Activated CD8-positive, alpha-beta memory T cell treated with anti-CD3 and anti-CD28 coated beads for 36 hours (primary cell): Measurements from ENCODE around the gene CMTM5. TPM values are rescaled to one million over a fixed set of nuclear protein-coding genes. Genes with fewer than 3 reads are reported as not detected.

Experiments used
- CTCF ChIA-PET: fragments of 350-600 bp; sonication (Branson Sonifier 250); formaldehyde crosslinking; loops from one replicate; lab custom pipeline; 2021; ENCODE audit warnings: antibody characterized with exemption; lab: Charles Lee
- POLR2A ChIA-PET: fragments of 350-600 bp; sonication (Branson Sonifier 250); formaldehyde crosslinking; loops from one replicate; lab custom pipeline; 2021; ENCODE audit warnings: antibody characterized with exemption; lab: Charles Lee
- total RNA-seq, 2 experiments: library from RNA; stranded (reverse); gene quantifications; one replicate each; pipeline ENCODE4 v1.2.3, GENCODE V29; 2021

The CMTM5 gene, protein sequence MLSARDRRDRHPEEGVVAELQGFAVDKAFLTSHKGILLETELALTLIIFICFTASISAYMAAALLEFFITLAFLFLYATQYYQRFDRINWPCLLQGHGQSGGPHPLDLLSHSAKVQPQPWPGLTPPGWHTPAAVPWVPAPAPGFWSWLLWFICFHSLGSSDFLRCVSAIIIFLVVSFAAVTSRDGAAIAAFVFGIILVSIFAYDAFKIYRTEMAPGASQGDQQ
- total RNA-seq = not detected

DNA sequence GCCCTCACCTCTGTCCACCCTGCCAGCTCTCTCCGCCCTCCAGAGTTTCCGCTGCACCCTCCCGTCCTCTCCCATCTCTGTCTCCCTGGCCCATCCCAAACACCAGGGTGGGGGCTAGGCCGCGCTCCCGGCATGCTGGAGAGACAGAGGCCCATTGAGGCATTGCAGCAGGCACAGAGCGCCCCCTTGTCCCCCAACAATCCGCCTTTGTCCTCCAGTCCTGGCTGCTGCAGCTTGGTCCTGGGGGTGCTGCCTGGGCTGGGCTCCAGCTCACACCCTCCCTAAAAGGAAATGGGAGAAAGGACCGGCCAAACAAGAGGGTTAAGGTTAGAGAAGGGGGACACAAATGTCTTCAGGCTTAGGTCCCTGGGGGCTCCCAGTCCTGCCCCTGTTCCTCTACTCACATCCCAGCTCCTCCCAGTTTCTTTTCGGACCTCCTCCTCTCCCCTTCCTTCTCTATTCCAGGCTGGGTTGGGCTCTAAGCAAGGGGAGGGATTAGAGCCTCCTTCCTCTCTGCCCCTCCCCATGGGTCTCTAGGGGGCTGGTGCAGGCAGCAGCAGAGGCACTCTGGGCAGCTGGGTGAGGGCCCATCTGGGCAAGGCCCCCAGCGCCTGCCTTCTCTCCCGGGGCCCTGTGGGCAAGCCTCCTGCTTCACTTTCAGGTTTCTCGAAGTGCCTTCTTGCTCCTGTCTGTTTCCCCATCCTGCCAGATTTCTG, at the start of gene CMTM5:
CMTM5 (plus strand) TSS at position 565 of the 716 bp plus-strand sequence. CDS start 206 bp downstream, outside the sequence.
- ChIA-PET CTCF (interaction anchor here (1.6 kb wide), 1 partner anchor 134 kb away, joined by 4 read pairs; no protein-coding TSS in a partner anchor), POLR2A (no interaction called here)

DNA sequence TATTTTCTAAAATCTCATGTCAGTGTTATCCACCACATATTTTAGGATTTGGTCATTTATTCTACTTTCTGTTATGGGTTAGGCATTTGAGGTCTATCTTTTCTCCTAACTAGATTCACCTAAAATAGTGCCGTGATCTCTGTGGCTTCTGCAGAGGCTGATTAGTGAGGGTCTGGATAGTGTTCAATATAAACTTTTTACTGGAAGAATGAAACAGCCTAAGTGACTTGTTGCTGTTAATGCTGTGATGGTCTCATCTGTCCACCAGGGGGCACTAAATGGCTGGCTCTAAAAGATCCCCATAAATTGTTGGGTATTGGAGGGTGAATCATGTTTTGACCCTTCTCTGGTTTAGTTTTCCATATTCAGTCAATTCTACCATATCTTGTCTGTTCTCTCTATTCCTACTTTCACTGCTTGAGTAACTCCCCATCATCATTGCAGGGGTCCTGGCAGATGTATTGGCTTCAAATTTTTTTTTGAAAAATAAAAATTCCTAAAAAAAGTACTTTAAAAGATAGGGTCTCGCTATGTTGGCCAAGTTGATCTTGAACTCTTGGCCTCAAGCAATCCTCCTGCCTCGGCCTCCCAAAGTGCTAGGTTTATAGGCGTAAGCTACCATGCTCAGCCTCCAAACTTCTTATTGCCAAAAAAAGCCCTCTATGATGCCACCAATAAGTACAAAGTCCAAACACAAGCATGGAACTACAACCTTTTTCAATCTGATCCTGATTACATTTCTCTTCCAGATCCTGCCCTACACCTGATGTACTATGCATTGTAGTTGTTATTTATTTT, 48.7 kb upstream of the CMTM5 start:
- ChIA-PET CTCF (interaction anchor here (1.0 to 6.8 kb wide), 2 partner anchors 52 to 54 kb away, joined by 3 to 40 read pairs; no protein-coding TSS in a partner anchor), POLR2A (no interaction called here)

DNA sequence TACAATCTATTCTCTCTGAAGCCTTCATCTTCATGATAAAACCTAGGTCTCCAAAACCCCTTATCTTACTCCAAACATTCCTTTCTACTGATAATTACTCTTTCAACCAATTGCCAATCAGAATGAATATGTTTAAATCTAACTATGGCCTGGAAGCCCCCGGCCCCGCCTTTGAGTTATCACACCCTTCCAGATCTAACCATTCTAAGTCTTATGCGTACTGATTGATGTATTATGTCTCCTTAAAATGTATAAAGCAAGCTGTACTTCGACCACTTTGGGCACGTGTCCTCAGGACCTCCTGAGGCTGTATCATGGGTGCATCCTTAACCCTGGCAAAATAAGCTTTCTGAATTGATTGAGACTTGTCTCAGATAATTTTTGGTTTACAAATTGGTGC, 41.2 kb upstream of the CMTM5 start:
- POLR2A ChIA-PET = no interaction called here
- CTCF ChIA-PET = interaction anchor here (2.3 kb wide), 1 partner anchor 44 kb away, joined by 7 read pairs; no protein-coding TSS in a partner anchor

DNA sequence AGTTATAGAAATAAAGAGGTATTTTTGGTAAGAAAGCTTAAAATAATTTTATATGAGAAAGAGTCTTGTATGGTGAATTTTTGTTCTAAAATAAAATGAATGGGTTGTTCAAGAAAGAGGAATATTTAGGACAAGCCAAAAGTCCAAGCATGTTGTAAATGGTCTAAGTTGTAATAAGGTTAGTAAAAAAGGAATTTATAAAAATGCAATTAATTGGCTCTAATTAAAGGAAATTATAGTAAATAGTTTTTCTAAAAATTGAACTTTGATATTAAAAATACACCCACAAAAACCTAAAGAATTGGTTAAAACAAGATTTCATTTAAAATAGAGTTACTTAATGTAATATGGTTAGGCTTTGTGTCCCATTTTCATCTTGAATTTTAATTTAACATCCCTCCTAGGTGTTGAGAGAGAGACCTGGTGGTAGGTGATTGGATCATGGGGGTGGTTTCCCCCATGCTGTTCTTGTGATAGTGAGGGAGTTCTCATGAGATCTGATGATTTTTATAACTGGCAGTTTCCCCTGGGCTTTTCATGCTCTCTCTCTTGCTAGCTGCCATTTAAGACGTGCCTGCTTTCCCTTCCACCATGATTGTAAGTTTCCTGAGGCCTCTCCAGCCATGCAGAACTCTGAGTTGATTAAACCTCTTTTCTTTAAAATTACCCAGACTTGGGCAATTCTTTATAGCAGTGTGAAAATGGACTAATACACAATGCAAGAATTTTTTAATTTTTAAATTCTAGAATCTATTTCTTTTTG, 37.2 kb upstream of the CMTM5 start:
- CTCF ChIA-PET = interaction anchor here (1.1 kb wide), 1 partner anchor 10 kb away, joined by 3 read pairs; no protein-coding TSS in a partner anchor
- POLR2A ChIA-PET = no interaction called here

DNA sequence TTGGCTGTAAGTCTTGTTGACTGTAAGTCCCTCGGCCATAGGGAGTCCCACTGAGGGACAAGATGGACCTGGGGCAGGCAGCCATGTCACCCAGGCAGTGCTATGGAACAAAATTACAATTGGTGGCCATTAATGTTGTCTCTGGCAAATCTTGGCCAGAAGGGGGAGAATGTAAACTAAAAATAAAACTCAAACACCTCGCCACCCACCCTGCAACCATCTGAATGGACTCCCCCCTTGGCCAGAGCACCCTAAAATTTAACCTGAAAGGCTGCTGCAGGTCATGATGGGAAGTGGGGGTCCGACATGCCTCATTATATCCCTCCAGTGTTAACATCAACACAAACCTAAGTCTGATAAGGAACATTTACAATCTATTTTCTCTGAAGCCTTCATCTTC, 32.4 kb upstream of the CMTM5 start:
- ChIA-PET POLR2A (no interaction called here), CTCF (no interaction called here)

DNA sequence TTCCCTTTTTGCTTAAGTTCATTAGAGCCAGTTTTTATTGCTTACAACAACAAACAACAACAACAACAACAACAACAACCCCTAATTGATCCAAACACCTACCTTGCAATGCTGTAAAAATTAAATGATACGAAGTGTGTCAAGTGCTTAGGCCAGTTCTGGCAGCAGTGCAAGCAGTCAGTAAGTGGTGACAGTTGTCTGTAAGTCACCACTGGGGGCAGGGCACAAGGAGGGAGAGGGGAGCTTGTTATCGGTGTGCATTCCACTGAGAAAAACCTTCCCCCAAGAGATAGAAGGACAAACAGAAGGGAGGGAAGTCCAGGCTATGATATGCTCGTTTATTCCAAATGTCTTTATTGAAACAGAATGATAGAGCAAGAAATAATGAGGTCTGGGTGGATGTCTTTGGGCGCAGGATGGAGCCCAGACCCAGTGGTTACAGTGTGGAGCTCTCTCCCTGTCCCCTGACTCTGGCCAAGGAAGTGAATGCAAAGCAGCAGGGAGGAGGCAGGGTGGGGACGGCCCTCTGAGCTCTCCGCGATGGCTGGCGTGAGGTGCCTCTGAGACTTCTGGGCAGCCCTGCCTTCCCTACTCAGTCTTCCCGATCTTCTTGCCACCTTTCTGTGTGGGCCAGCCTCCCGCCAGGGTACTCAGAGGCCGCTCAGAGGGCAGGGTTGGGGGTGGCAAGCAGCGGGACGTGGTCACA, 30.7 kb upstream of the CMTM5 start:
- CTCF ChIA-PET = interaction anchor here (0.6 to 0.9 kb wide), 3 partner anchors 20 to 254 kb away, joined by 3 to 5 read pairs (median 4); no protein-coding TSS in a partner anchor
- POLR2A ChIA-PET = no interaction called here

DNA sequence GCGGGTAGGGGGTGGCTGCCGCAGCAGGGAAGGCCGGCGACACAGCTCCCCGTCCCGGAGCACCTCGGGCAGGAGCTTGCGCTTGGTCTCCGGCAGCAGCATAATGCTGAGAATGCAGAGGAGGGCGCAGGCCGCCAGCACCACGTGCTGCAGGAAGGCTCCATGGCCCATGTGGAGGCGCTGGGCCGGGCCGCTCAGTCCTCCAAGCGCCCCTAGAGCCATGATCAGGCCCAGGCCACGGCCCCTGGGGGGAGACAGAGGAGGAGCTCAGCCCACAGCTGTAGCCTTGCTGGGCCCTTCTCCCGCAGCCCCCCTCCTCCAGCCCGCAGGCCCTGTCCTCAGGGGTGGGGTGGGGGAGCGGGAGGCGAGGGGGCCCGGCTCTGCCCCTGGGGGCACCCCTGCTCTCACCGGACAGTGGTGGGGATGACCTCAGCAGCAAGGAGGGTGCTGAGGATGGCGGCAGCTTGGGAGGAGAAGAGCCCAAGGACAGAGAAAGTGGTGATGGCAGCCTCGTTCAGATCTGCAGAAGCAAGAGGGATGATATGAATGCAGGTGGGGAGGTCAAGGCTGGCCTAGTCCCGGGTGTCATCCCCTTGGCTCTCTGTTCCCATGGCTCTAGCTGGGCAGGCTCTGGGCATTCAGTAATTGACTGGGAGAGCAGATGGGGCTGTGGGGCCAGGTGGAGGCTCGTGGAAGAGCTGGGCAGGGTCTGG, 30.0 kb upstream of the CMTM5 start:
- ChIA-PET CTCF (no interaction called here), POLR2A (no interaction called here)

DNA sequence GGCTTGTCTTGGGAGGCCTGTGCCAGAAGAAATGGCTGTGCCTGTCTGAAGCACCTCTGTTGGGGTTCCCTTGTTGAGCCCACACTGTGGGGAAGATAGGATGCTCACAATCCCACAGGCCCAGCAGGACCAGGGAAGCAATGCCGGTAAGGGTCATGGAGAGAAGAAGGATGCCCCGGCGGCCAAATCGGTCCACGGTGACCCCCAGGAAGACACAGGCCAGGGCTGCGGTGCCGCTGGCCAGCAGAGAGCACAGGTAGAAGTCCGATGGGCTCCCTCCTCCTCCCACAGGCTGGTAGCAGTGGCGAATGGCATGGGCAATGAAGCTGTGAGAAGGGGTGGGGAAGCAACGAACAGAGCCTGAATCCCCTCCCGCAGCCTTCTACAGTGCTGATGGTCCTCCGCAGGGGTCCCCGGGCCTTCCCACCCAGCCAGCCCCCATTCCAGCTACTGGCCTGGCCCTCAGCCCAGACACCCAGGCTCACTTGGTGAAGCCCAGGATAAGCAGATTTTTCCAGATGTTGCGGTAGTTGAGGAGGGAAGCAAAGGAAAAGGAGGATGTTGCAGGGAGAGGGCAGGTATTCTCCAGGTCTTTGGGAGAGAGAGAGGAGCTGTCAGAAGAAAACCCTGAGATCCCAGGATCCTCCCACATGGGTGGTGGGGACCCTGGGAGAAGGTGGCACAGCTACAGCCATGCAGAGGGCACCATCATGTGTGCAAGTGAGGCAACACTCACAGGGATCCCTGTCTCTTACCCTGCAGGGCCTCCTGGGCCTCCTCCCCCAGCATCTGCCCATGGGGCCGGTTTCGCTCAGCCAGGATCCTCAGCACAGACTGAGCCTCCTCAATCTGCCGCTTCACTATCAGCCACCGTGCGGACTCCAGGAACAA, 29.2 kb upstream of the CMTM5 start:
- POLR2A ChIA-PET = no interaction called here
- CTCF ChIA-PET = no interaction called here

DNA sequence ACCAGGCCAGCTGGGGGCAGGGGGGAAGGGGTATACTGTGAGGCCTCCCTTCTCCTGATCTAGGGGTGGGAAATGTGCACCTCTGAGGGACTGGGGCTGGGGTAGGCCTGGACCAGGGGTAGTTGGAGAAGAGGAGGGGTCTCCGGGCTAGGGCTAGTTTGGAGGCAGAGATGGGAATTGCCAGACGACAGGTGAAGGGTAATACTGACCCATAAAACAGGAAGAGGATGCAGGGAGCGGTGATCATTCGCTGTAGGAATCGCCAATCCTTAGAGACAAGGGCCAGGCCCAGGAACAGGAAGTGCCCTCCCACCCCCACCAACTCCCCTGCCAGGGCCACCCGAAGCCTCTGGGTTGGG, 28.6 kb upstream of the CMTM5 start:
- ChIA-PET CTCF (no interaction called here), POLR2A (no interaction called here)

DNA sequence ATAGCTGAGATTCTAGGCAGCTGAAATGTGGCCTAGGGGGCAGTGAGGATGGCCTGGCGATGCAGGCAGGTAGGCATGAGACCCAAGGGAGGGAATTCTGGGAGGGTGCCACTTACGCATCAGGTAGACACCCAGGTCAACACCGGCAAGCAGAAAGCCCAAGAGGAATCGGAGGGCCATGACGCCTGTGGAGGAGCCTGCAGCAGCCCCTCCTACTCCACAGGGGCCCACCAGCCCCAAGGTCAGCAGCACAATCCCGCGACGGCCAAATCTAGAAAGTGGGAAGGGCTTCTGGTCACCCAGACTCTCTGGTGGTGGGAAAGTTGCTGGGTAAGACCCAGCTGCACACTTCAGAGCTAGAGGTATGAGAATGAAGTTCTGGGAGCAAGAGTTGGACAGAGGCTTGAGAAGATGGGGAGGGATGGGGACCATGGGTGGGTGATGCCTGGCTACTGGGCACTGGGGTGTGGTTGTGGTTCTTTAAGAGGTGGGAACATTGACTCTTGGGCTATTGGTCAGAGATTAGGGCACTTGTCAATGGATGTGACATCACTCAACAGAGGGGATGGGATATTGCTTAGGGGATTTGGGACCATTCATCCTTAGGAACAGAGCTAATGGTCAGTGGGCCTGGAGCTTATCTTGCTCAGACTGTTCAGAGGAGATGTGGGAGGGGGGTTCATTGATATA, 27.5 kb upstream of the CMTM5 start:
- ChIA-PET CTCF (no interaction called here), POLR2A (no interaction called here)

DNA sequence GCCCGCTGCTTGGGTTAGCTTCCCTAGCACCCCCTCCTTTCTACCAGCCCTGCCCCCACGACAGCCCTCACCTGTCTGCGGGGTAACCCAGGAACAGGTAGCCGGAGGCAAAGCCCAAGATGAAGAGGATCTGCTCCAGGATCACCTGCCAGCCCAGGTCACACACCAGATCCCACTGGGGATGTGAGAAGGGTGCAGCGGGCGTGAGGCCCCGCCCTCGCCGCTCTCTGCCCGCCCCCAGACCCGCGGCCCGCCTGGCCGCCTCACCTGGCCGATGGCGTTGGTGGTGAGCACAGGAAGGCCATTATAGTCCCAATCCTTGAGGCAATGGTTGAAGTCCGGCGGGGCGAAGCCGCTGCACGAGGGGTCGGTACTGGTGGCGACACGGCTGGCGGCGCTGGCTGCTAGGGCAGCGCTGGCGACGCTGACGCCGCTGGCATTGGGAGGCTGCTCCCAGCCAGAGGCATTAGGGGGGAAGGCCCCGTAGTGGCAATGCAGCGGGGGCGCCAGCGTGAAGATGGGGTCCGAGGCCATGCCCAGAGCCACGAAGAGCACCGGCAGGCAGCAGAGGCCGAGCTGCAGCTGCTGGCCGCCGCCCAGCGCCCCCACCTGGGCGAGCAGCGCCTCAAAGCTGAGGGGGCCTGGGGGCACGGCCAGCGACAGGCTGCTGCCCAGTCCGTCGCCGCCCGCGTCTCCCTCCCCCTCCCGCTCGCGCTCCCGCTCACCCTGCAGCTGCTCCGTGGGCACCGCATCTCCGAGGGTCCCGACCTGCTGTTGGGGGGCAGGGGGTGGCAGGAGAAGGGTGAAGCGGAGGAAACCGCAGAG, 25.0 kb upstream of the CMTM5 start:
- ChIA-PET POLR2A (no interaction called here), CTCF (interaction anchor here (0.9 to 1.2 kb wide), 3 partner anchors 11 to 85 kb away, joined by 3 to 5 read pairs (median 4); no protein-coding TSS in a partner anchor)

DNA sequence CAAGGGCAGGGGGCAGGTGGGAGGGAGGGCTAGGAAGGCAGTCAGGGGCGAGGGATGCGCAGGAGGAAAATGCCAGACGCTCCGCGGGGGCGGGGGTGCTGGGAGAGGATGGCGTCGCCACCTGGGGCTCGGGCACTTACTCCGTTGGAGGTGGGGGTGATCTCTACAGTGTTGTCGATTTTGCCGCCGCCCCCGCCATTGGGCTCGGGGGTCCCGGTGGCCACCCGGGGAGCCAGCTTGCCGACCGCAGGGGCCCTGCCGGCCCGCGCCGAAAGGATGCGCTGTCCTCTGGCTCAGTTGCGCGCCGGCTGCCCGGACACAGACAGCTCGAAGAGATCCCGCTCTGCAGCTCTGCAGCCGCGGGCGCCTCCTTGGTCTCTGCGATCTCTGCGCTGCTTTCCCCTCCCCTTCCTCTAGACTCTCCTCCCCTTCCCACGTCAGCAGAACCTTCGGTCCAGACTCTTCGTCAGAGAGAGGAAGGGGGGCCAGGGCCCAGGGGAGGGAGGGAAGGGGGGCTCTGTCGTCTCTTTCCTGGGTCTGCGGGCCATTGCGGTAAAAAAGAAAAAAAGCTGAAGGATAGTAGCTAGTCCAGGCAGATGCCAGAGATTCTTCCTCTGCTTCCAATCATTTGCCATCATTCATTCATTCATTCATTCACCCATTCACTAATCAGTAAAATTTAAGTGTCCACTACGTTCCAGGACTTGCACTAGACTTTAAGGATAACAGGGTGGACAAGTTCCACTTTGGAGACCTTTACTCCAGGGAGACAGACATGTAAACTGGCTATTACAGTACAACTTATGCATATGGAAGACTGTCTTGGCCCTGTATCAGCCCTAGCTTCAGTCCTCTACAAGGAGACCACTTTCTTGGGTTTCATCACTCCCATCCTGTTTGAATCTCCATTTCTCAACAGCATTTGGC, 24.1 kb upstream of the CMTM5 start, which contains the start of gene SLC22A17:
SLC22A17 (minus strand) TSS at position 382 of the 927 bp plus-strand sequence.
- ChIA-PET CTCF (interaction anchor here (0.6 to 1.2 kb wide), 6 partner anchors 9 to 232 kb away, joined by 3 to 5 read pairs (median 3); no protein-coding TSS in a partner anchor), POLR2A (no interaction called here)

DNA sequence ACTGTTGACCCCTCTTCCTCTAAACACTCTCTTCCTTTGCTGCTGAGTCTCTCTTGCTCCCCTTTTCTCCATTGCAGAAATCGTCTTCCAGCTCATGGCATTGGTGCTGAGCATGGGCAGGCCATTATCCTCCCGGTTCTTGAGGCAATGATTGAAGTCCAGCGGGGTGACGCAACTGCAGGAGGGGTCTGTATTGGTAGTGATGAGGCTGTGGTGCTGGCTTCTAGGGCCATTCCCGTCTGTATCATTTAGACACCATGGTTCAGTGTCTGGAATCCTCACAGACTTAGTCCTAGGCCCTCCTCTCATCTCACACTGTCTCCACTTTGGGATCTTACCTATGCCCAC, 23.4 kb upstream of the CMTM5 start:
- ChIA-PET CTCF (interaction anchor here (1.0 to 1.6 kb wide), 3 partner anchors 9 to 233 kb away, joined by 3 to 5 read pairs (median 3); no protein-coding TSS in a partner anchor), POLR2A (no interaction called here)

DNA sequence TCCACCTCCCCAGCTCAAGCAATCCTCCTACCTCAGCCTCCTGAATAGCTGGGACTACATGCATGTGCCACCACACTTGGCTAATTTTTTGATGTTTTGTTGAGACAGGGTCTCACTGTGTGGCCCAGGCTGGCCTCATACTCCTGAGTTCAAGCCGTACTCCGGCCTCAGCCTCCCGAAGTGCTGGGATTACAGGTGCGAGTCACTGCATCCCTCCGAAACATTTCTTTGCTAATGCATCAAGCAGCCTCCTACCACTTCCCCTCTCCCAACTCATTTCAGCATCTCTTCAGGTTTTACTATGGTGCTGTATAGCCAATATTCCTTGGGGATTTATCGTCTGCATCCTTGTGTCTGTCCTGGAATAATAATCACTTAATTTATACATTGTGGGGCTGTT, 21.9 kb upstream of the CMTM5 start:
- ChIA-PET CTCF (interaction anchor here (1.6 kb wide), 1 partner anchor 53 kb away, joined by 5 read pairs; no protein-coding TSS in a partner anchor), POLR2A (no interaction called here)
